ENCODE data around the gene EPB41L4B. TPM values are rescaled to one million over a fixed set of nuclear protein-coding genes. Genes with fewer than 3 reads are reported as not detected.

The EPB41L4B gene
- total and polyA plus RNA-seq, 2 donors (not counting 1 experiment from before 2014, with no cell fraction given): 0.56 to 2.8 TPM

- no peak for TF ChIP-seq EZH2 (IDR thresholded peaks at IDR 0.05; ENCODE audit: low read length, missing control alignments)
These were observed 144.5 kb downstream of the EPB41L4B start for GRCh38 chr9:109176386-109176785.

GRCh38 chr9:109172935-109173334, 147.9 kb downstream of the EPB41L4B start:
- Histone ChIP-seq H3K9me3 (ENCODE audit: control insufficient read depth, insufficient read depth, low read depth, low read length) (no peaks in the 10 kb centered on the region), H3K79me2 (ENCODE audit: control insufficient read depth, insufficient read depth, low read length) (no peaks in the 10 kb centered on the region), H2AFZ (ENCODE audit: low read length) (no peak overlapping the region), H3K27ac (ENCODE audit: insufficient read depth, low read length) (no peak overlapping the region), H3K4me1 (ENCODE audit: control insufficient read depth, extremely low read depth, insufficient read depth, low read length) (no peaks in the 10 kb centered on the region), H3K4me2 (ENCODE audit: extremely low read depth, insufficient read depth, low read length) (no peak overlapping the region), H4K20me1 (ENCODE audit: control insufficient read depth, extremely low read depth, insufficient read depth, low read length) (no peaks in the 10 kb centered on the region), H3K36me3 (ENCODE audit: control insufficient read depth, insufficient read depth, low read length) (no peaks in the 10 kb centered on the region), H3K27me3 (ENCODE audit: control insufficient read depth, insufficient read depth, low read length) (peaks cover under 1% of the 10 kb centered on the region), H3K4me3 (replicated peaks in 1 of 4; ENCODE audit: control extremely low read depth in 1 of 4, insufficient read depth in 1 of 4, low read depth in 3 of 4, low read length in 4 of 4) (no peak overlapping the region), H3K9ac (ENCODE audit: insufficient read depth, low read length) (no peak overlapping the region)
- TF ChIP-seq EZH2 (IDR thresholded peaks at IDR 0.05; ENCODE audit: low read length, missing control alignments) (no peak), CTCF (conservative IDR thresholded peaks at IDR 0.05 in 1 of 2, IDR thresholded peaks at IDR 0.05 in 1 of 2; ENCODE audit: low read depth in 1 of 2, low read length in 2 of 2) (no peak)
- DNase-seq (ENCODE audit: low read depth in 2 of 2): no peak

More at GRCh38 chr9:109176386-109176785, 144.5 kb downstream of the EPB41L4B start:
- H3K4me3 ChIP-seq (replicated peaks in 1 of 4; ENCODE audit: control extremely low read depth in 1 of 4, insufficient read depth in 1 of 4, low read depth in 3 of 4, low read length in 4 of 4): no peak overlapping the region
- H3K4me1 ChIP-seq (ENCODE audit: control insufficient read depth, extremely low read depth, insufficient read depth, low read length): no peaks in the 10 kb centered on the region
- H3K36me3 ChIP-seq (ENCODE audit: control insufficient read depth, insufficient read depth, low read length): no peaks in the 10 kb centered on the region
- H3K9me3 ChIP-seq (ENCODE audit: control insufficient read depth, insufficient read depth, low read depth, low read length): no peaks in the 10 kb centered on the region
- DNase-seq (ENCODE audit: low read depth in 2 of 2): no peak
- no peak overlapping the region for H3K4me2 ChIP-seq (ENCODE audit: extremely low read depth, insufficient read depth, low read length)
- H4K20me1 ChIP-seq (ENCODE audit: control insufficient read depth, extremely low read depth, insufficient read depth, low read length): no peaks in the 10 kb centered on the region
- no peak overlapping the region for H3K9ac ChIP-seq (ENCODE audit: insufficient read depth, low read length)
- no peak overlapping the region for H2AFZ ChIP-seq (ENCODE audit: low read length)
- no peak overlapping the region for H3K27ac ChIP-seq (ENCODE audit: insufficient read depth, low read length)
- no peaks in the 10 kb centered on the region for H3K79me2 ChIP-seq (ENCODE audit: control insufficient read depth, insufficient read depth, low read length)
- peaks cover 6% of the 10 kb centered on the region for H3K27me3 ChIP-seq (ENCODE audit: control insufficient read depth, insufficient read depth, low read length)

- Histone ChIP-seq H3K4me3 (replicated peaks in 1 of 4; ENCODE audit: control extremely low read depth in 1 of 4, insufficient read depth in 1 of 4, low read depth in 3 of 4, low read length in 4 of 4) (no peak overlapping the region), H3K4me2 (ENCODE audit: extremely low read depth, insufficient read depth, low read length) (no peak overlapping the region), H3K27ac (ENCODE audit: insufficient read depth, low read length) (no peak overlapping the region), H2AFZ (ENCODE audit: low read length) (no peak overlapping the region), H3K4me1 (ENCODE audit: control insufficient read depth, extremely low read depth, insufficient read depth, low read length) (no peaks in the 10 kb centered on the region), H3K79me2 (ENCODE audit: control insufficient read depth, insufficient read depth, low read length) (no peaks in the 10 kb centered on the region), H3K9ac (ENCODE audit: insufficient read depth, low read length) (no peak overlapping the region), H4K20me1 (ENCODE audit: control insufficient read depth, extremely low read depth, insufficient read depth, low read length) (no peaks in the 10 kb centered on the region), H3K9me3 (ENCODE audit: control insufficient read depth, insufficient read depth, low read depth, low read length) (no peaks in the 10 kb centered on the region), H3K36me3 (ENCODE audit: control insufficient read depth, insufficient read depth, low read length) (no peaks in the 10 kb centered on the region), H3K27me3 (ENCODE audit: control insufficient read depth, insufficient read depth, low read length) (peaks cover 8% of the 10 kb centered on the region)
- no peak for TF ChIP-seq EZH2 (IDR thresholded peaks at IDR 0.05; ENCODE audit: low read length, missing control alignments)
- TF ChIP-seq CTCF (conservative IDR thresholded peaks at IDR 0.05 in 1 of 2, IDR thresholded peaks at IDR 0.05 in 1 of 2; ENCODE audit: low read depth in 1 of 2, low read length in 2 of 2): no peak
- peak; percentile 27 to 90 for DNase-seq (ENCODE audit: low read depth in 2 of 2)
These were observed 148.9 kb downstream of the EPB41L4B start for GRCh38 chr9:109171926-109172325.
